OCI-LY3 (cell line): ENCODE data around the gene CMIP.

Experiments
- CTCF ChIP-seq: fragments of 200-600, 300-600 bp; sonication (generic); IDR thresholded peaks from 2 replicates; pipeline ENCODE4 v1.5.1; 2014; ENCODE audit warnings: antibody characterized with exemption, low read length, low read depth
- EZH2phosphoT487 ChIP-seq: fragments of 200-600 bp; shearing (Covaris generic); IDR thresholded peaks from 2 replicates; pipeline ENCODE4 v1.6.1; 2018; ENCODE audit warnings: antibody characterized with exemption, mixed run types, low read depth

- TF ChIP-seq CTCF (no peak), EZH2phosphoT487 (no peak)
Observed at GRCh38 chr16:81543571-81543970, 99.0 kb downstream of the CMIP start.
